Measurements from ENCODE around the gene PLTP.
"Not testable (repeated sequence)": the region's sequence is repeated elsewhere in the genome, so short reads cannot be mapped to it uniquely, and the experiment has no call there.

Gene PLTP

DNA sequence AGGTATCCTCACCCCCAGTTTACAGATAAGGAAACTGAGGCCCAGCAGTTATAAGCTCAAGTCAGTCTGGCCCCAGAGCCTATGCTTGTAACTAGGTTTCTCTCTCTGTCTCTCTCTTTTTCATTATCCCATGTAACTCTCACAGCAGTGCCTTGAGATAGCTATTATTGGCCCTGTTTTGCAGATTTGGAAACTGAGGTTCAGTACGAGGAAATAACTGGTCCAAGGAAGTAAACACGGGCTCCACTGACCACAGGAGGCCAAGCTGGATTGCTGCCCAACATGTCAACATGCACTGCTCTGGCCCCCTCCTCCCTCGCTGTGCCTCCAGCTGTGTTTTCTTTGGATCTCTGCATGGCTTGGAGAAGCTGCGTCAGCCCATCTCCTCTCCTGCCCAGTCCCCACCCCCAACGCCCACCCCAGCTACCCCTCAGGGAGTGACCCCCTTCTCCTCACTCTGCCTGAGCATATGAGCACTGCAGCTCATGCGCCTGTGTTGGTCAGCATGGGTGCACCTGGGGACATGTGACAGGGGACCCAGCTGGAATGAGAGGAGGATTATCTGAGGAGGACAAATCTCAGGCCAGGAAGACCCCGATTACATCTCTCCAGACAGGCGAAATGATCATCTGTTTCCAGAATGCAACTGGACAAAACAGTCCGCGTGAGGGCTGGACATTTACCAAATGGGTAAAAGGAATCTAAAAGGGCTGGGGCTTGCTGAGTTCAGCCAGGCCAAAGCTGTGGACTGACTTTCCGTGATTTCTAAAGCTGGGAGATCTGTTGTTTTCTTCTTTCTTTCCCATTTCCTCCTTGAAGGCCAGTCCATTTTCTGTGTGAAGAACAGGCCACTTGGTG lies 7.8 kb upstream of the PLTP start:
- DNase-seq = no peak

DNA sequence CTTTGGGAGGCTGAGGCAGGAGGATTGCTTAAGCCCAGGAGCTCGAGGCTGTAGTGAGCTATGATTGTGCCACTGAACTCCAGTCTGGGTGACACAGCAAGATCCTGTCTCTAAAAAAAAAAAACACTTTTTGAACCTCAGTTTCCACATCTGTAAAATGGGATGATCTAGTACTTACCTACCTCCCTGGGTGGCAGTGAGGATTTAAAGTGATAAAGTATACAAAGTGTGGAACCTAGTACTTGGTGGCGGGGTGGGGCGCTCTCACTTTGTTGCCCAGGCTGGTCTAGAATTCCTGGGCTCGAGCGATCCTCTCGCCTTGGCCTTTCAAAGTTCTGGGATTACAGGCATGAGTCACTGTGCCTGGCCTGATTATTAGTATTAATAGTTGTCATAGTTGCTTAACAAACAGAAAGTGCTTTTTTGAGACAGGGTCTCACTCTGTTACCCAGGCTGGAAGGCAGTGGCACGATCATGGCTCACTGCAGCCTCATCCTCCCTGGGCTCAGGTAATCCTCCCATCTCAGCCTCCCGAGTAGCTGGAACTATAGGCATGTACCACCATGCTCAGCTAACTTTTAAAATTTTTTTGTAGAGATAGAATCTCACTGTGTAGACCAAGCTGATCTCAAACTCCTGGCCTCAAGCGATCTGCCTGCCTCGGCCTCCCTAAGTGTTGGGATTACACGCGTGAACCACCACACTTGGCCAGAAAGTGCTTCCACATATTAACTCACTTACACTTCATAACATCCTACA lies 7.0 kb upstream of the PLTP start:
- no peak for DNase-seq

DNA sequence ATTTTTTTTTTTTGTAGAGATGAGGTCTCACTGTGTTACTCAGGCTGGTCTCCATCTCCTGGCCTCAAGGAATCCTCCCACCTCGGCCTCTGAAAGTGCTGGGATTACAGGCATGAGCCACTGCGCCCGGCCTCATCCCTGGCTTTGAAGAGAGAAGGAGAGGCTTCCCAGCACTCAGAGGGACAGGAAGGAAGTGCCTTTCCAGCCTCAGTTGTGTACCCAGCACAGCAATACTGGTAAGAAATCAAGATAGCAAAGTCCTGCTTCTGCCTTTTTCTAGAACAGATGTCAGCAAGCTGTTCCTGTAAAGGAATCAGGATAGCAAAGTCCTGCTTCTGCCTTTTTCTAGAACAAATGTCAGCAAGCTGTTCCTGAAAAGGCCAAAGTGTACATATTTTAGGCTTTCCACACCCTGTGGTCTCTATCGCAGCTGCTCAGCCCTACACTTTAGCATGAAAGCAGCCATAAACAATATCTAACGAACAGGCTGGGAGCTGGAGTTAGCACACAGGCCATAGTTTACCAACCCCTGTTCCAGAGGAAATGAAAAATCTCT lies 6.3 kb upstream of the PLTP start:
- DNase-seq = no peak

DNA sequence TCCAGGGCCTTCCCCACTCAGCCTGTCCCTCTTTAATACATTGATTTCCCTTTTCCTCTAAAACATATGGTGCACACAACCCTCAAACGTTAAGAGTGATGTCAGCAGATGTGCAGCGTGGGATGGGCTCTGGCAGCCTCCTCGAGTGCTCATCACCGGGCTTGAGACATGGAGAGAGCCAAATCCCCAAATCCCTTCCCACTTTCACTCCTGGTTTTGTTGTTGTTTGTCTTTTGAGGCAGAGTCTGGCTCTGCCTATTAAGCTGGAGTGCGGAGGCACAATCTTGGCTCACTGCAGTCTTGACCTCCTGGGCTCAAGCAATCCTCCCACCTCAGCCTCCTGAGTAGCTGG lies 5.8 kb upstream of the PLTP start:
- DNase-seq = no peak

DNA sequence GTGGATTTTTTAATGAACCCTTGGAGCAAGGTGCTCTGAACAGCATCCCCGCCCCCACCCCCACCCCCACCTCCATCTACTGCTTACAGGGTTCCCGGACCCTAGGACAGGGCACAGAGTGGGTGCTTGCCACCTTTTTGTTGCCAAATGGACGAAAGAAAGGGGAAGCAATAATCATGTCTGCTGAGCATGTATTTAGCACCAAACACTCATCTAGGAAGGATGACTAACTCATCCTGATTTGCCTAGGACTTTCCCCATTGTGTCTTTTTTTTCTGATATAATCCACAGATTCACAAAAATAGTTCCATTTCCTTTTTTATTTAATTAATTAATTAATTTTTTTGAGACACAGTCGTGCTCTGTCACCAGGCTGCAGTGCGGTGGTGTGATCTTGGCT lies 1.2 kb upstream of the PLTP start:
- no peak for DNase-seq

DNA sequence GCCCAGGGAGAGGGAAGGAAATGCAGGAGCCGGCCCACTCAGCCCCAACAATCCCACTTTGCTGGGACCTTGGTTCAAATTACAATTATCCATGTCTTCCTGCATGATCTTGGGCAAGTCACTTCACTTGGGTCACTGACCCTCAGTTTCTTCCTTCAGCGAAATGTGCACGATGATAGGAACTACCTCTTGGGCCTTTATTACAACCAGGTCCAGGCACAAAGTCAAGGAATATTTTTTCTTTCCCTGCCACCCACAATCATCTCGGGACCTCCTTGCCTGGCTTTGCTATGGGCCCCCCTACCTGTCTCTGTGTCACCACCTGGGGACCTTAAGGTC lies 358 bp upstream of the PLTP start:
- no peak for DNase-seq

DNA sequence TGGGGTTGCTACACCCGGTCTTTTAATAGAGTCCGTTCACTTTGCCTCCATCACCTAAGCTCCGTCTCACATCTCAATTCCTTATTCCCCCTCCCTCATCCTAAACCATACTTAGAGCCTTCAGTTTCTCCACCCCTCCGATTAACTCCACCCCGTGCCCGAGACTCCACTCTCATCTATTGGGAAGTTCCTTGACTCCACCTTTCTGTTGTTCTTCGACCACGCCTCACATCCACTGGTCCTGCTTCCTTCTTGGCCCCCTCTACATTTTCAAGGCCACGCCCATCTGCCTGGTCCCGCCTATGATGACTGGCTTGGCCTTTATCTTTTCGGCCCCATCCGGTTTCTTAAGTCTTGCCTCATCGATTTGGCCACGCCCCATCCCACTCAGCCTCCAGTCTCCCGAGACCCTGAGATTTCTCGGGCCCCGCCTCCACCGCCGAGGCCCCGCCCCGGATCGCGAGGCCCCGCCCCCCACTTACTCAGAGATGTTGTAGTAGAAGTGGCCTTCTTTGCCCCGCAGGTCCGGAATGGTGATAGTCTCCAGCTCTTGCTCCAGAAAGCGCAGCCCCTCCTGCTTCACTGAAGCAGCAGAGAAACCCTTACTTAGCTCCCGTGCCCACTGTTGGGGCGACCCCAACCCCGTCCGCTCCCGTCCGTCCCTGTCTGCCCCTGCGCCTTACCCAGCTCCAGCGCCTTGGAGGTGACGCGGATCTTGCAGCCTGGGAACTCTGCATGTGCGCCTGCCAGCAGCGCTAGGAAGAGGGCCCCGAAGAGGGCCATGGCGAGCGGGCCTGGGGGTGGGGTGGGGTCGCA lies 1.1 kb downstream of the PLTP start:
- DNase-seq = no peak

DNA sequence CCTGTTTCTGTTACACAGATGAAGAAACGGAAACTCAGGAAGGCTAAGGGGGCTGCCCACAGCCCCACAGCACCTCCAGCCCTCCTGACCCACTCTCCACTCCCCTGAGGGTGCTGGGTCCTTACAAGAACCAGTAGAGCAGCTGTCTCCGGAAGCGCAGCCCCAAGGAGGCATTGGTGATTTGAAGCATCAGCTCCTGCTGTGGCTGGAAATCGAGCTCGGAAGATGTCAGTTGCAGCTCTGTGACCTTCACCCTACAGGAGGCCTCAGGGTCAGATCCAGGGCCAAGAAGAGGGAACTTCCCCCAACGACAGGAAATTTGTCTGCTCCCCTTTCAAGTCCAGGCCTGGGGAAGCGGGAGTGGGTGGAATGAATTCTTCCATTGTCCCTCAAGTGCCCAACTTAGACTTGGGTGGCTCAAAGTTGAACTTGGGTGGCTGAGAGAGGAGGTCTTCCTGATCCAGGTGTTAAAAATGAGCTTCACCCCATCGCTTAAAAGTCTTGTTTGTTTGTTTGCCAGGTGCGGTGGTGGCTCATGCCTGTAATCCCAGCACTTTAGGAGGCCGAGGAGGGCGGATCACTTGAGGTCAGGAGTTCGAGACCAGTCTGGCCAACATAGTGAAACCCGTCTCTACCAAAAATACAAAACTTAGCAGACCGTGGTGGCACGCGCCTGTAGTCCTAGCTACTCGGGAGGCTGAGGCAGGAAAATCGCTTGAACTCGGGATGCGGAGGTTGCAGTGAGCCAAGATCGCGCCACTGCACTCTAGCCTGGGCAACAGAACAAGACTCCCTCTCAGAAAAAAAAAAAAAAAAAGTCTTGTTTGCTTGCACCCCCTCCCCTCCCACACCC lies 1.9 kb downstream of the PLTP start:
- DNase-seq = no peak

DNA sequence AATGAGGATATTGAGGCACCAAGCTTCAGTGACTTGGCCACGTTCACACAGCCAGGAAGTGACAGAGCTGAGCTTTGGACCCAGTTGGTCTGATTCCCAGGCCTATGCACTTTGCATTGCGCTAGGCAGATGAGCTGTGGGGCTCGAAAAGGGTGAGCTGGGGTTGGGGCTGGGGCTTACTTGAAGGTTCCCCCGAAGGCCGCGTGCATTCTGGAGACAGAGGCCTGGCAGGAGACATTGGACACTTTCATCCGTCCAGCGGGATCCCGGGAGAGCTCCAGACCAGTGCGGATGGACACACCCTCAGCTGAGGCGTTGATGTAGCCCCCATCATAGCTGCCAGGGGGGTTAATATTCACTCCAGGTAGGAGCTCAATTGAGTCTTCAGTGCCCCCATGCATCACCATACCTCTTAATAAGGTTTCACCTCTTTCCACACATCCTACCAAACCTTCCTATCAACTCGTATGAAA lies 2.6 kb downstream of the PLTP start:
- DNase-seq = no peak

DNA sequence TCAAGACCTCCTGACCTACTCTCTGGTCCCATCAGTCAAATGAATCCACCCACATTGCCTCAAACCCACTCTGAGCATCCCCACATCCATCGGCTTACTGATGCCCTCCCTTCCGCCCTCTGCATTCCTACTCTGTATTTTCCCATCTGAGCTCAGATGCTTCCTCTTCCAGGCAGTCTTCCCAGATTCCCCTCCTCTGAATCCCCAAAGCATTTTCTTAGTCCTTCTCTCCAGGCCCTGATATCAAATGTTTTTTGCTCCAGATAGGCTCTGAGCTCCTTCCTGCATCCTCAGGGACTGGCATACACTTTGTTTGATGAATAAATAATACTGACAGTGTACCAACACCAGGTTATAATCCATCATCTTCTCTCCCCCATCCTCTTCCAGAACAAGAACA lies 3.9 kb downstream of the PLTP start:
- no peak for DNase-seq

DNA sequence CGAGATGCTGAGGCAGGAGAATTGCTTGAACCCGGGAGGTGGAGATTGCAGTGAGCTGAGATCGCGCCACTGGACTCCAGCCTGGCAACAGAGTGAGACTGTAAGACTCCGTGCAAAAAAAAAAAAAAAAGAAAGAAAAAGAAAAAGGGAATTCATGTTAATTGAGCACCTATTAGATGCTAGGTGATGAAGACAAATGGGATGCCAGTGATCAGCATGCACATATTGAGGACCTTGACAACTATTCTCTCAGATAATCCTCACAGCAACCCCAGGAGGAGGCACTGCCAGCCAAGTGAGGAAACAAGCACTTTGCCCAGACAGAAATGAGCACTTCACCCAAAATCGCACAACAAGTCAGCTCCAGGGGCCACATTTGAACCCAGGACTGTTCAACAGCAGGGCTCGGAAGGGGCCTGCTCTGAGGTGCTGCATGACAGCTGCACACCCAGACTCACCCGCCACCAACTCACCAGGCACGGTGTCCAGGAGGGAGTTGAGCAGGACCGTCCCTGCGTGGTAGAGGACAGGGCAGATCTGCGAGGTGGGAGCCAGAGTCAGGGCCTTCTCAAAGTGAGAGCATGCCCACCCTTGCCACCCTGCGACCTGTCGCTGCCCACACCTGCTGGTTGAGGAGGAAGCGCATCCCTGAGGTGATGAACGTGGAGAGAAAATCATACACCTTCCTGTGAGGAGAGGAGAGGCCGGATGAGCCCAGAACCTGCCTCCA lies 4.6 kb downstream of the PLTP start:
- no peak for DNase-seq

DNA sequence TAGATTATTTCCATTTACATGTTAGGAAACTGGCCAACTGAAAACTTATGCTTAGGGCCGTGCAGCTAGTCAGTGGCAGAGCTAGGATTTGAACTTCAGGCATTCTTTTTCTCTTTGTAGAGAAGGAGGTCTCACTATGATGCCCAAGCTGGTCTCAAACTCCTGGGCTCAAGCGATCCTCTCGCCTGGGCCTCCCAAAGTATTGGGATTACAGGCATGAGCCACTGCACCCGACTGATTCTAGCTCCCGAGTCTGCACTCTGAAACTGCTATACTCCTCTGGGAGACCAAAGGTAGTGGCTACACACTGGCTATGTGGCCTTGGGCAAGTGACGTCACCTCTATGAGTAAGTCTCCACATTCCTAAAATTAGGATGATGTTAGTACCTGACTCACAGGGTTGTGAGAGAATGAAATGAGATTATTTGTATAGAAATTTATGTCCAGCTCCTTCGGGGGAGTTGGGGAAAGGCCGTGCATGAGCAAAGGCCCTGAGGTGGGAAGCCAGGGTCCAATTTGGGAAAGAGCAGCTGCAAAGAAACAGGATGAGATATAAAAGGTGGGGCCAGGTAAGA lies 6.4 kb downstream of the PLTP start:
- no peak for DNase-seq

DNA sequence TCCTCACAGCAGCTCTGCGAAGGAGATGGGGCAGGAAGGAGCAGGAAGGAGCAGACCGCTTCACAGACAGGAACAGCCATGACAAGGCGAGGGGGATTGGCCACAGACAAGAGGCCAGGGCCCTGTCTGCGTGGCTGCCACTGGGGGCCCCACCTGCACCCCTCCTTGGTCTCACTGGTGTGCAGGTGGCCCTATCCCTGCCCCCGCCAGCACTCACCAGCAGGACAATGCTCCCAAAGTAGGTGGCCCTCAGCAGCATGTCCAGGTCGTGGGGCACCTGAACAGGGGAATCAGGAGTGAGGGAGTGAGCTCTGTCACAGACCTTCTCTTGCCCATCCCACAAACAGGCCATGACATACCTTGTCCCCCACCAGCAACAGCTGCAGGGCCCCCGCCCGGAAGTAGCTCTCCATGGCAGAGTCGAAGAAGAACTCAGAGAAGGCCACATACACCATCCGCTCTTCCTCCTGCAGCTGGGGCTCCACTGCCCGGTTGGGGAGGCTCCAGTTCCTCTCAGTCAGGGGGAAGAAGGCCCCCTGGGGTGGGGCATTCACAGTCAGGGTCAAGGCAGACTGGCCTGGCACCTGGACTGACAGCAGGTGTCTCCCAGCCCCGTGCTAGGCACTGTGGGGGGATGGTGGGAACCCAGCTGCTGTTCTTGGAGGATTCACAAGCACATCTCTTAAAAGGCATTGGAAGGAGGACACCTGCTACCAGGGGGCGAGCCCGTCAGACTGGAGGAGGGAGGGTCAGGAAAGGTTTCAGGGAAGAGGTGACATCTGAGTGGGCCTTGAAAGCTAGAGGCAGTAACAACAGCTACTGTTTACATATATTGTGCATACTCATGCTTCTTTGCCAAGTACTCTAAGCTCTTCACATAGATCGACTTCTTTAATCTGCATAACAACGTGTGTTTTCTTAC lies 7.1 kb downstream of the PLTP start:
- no peak for DNase-seq

DNA sequence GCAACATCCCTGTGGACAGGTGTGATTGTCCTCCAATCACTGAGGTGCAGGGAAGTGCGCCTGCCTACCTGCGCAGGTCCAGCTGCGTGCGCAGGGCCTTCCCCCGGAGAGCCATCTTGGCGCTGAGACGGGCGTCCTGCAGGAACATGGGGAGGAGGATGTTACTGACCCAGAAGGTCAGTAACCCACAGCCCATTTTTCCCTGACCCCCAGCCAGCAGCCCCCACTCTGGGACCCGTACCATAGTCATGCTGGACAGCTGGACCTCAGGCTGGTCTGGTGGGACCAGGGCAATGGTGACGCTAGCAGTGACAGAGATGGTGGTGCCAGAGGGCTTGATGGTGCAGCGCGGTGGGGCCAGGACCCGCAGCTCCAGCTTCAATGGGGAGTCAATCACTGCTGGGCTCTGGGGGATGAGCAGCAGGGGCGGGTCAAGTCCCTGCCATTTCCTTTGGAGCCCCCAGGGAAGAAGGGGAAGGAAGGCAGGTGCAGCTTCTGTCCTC lies 9.7 kb downstream of the PLTP start:
- no peak for DNase-seq

DNA sequence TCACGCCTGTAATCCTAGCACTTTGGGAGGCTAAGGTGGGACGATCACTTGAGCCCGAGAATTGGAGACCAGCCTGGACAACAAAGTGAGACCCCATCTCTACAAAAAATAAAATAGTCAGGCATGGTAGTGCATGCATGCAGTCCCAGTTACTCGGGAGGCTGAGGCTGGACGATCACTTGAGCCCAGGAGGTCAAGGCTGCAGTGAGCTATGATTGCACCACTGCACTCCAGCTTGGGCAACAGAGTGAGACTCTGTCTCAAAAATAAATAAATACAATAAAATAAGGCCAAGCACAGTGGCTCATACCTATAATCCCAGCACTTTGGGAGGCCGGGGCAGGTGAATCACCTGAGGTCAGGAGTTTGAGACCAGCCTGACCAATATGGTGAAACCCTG lies 10.6 kb downstream of the PLTP start:
- not testable (repeated sequence) for DNase-seq

DNA sequence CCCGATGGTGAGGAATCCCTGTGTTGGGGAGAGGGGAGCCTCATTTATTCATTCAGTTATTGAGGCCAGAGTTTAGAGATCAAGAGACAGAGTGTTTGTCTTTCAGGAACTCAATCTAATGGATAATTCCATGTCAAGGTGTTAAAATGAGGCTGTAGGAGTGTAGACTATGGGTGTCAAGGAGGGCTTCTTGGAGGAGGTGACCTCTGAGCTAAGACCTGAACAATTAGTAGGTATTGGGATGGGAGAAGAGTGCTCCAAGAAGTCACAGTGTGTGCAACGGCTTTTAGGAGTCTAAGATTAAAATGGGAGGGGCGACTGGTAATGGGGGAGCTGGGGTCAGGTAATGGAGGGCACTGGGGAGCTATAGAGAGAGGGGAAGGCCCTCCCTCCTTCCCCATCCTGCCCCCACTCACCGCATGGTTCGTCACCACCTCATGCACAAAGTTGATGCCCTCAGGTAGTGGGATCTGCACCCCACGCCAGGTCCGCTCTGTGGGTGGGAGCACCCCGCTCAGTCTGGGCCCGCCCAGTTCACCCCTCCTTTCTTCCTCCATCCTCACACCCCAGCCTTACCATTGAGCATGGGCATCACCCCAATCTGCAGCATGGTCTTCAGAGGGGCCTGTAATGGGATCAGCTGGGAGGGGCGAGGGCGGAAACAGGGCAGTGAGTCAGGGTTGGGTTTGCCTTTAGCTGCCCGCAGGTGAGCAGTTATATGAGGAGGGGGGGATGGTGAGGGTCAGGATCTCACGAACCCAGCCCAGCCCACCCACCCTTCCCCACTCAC lies 12.7 kb downstream of the PLTP start:
- no peak for DNase-seq

DNA sequence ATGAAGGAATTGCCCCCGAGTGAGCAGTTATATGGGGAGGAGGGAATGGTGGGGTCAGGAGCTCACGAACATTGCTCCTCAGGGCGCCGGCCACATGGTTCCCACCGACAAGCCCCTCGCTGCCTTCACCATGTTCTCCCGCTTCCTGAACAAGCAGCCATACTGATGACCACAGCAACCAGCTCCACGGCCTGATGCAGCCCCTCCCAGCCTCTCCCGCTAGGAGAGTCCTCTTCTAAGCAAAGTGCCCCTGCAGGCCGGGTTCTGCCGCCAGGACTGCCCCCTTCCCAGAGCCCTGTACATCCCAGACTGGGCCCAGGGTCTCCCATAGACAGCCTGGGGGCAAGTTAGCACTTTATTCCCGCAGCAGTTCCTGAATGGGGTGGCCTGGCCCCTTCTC lies 13.7 kb downstream of the PLTP start:
- no peak for DNase-seq

DNA sequence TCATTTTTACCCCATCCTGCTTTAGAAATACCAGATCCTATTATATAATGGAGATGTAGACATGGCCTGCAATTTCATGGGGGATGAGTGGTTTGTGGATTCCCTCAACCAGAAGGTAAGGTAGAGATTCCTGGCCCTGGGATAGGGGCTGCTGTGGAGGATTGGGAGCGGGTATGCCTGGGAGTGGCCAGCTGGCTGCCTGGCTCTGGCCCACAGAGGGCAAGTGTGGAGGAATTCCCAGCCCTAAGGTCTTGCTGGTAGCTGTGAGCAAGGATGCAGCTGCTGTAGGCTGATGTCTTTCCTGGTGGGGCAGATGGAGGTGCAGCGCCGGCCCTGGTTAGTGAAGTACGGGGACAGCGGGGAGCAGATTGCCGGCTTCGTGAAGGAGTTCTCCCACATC lies 14.3 kb downstream of the PLTP start:
- DNase-seq = no peak

DNA sequence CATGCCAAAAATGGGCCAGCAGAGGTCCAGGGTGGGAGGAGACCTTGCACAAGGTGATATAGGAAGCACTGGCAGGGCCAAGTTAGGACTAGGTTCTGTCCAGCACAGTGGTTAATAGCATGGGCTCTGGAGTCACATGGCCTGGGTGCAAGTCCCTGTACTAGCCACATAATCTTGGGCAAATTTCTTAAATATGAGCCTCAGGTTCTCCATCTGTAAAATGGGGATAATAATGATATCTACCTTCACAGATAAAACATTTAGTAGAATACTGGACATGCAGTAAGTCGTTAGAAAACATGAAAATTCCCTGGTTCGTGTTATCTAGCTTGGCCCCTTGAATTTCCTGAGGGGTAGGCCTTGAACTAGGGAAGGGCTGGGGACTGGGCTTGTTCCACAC lies 14.7 kb downstream of the PLTP start:
- no peak for DNase-seq

Measured in NCI-H748 treated with DMSO at 0.1 percent for 48 hours (cell line).